K562 (cell line): Measurements from ENCODE around the gene OCIAD1.

ENCODE experiments used
- BHLHE40 ChIP-seq: IDR thresholded peaks from 2 replicates; pipeline ENCODE4 v1.6.1; 2011; ENCODE audit warnings: low read length, improper control_type of control experiment
- CSDE1 ChIP-seq, 2 experiments: fragments of 450-650 bp; IDR thresholded peaks; 2 replicates each; pipeline ENCODE4 v1.6.1; 2016; ENCODE audit warnings: mild to moderate bottlenecking in 1 of 2
- HCFC1 ChIP-seq: IDR thresholded peaks from 2 replicates; pipeline ENCODE4 v1.6.1; 2012; ENCODE audit warnings: low read depth, low read length, improper control_type of control experiment
- TF ChIP-seq, protein P1 (sequence below): sonication (generic); formaldehyde crosslinking; IDR thresholded peaks from 2 replicates; pipeline ENCODE4 v1.9.0; 2022; ENCODE audit warnings: mild to moderate bottlenecking, missing genetic modification reagents
- TF ChIP-seq, protein P2 (sequence below), 3 experiments: IDR thresholded peaks in 2 of 3; conservative IDR thresholded peaks in 1 of 3; 2 replicates each; pipeline ENCODE4 v1.5.1; 2011 to 2012; ENCODE audit warnings: low read length in 3 of 3, mild to moderate bottlenecking in 3 of 3, control low read depth in 2 of 3, improper control_type of control experiment in 1 of 3, inconsistent platforms in 1 of 3, low read depth in 1 of 3, mixed read lengths in 1 of 3, moderate library complexity in 1 of 3; ENCODE audit not compliant: insufficient read depth in 2 of 3

DNA sequence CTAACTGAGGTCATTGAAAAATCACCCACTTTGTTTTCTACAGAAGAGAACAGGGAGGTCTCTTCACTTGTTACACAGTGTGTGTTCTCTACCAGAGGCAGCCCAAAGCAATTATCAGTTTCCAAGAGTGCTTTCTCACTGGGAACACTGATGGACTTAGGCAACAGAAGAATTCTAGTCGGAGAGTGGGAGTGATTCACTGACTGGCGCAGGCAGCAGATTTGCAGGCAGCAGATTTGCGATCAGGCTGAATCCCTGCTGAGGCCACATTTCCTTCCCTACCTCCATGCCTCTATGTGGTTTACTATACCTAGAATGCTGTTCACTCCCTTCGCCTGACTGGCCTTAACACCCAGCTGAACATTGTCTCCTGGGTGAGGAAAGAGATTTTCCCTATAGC, 69.1 kb downstream of the OCIAD1 start:
- TF ChIP-seq HCFC1 (no peak), CSDE1 (IDR thresholded peaks at IDR 0.05) (no peak), BHLHE40 (no peak)
- TF ChIP-seq, protein P1, sequence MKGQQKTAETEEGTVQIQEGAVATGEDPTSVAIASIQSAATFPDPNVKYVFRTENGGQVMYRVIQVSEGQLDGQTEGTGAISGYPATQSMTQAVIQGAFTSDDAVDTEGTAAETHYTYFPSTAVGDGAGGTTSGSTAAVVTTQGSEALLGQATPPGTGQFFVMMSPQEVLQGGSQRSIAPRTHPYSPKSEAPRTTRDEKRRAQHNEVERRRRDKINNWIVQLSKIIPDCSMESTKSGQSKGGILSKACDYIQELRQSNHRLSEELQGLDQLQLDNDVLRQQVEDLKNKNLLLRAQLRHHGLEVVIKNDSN = no peak
- TF ChIP-seq, protein P2, sequence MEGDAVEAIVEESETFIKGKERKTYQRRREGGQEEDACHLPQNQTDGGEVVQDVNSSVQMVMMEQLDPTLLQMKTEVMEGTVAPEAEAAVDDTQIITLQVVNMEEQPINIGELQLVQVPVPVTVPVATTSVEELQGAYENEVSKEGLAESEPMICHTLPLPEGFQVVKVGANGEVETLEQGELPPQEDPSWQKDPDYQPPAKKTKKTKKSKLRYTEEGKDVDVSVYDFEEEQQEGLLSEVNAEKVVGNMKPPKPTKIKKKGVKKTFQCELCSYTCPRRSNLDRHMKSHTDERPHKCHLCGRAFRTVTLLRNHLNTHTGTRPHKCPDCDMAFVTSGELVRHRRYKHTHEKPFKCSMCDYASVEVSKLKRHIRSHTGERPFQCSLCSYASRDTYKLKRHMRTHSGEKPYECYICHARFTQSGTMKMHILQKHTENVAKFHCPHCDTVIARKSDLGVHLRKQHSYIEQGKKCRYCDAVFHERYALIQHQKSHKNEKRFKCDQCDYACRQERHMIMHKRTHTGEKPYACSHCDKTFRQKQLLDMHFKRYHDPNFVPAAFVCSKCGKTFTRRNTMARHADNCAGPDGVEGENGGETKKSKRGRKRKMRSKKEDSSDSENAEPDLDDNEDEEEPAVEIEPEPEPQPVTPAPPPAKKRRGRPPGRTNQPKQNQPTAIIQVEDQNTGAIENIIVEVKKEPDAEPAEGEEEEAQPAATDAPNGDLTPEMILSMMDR (IDR thresholded peaks at IDR 0.05 in 2 of 3, conservative IDR thresholded peaks at IDR 0.05 in 1 of 3; ENCODE audit: insufficient read depth in 2 of 3, low read depth in 1 of 3, low read length in 3 of 3) = no peak
